ENCODE measurements around the gene DNM3.

The DNM3 gene

GRCh38 chr1:172382406-172382805 is 541.1 kb downstream of the DNM3 start:
- H3K27me3 ChIP-seq (ENCODE audit: low read length) = no peaks in the 10 kb centered on the region
- H3K36me3 ChIP-seq (ENCODE audit: low read length) = no peaks in the 10 kb centered on the region
- no peak for TF ChIP-seq EZH2phosphoT487 (conservative IDR thresholded peaks at IDR 0.05; ENCODE audit: low read length)
- no peak for TF ChIP-seq CTCF (IDR thresholded peaks at IDR 0.05; ENCODE audit: insufficient read depth, low read length, poor library complexity, severe bottlenecking)
- H3K9ac ChIP-seq (ENCODE audit: low read length) = no peak overlapping the region
- H3K27ac ChIP-seq (ENCODE audit: low read depth, low read length) = no peak overlapping the region
- no peaks in the 10 kb centered on the region for H3K79me2 ChIP-seq (ENCODE audit: insufficient read depth, low read length)
- H3K4me2 ChIP-seq (ENCODE audit: low read depth, low read length, poor library complexity, severe bottlenecking) = no peak overlapping the region
- no peaks in the 10 kb centered on the region for H3K9me3 ChIP-seq (ENCODE audit: insufficient read depth, low read length)
- H3K9me2 ChIP-seq (replicated peaks; ENCODE audit: insufficient read depth, low read length) = no peaks in the 10 kb centered on the region
- no peak overlapping the region for H3K4me3 ChIP-seq (ENCODE audit: insufficient read depth, low read length, poor library complexity, severe bottlenecking)
- peaks cover 4% of the 10 kb centered on the region; the same call in 1 of the 2 replicates for H3F3A ChIP-seq (ENCODE audit: insufficient read depth)
- H4K20me1 ChIP-seq (ENCODE audit: low read depth, low read length) = no peaks in the 10 kb centered on the region
- H2AFZ ChIP-seq (ENCODE audit: low read depth, low read length, severe bottlenecking) = peak overlapping the region; percentile 2

- Histone ChIP-seq H3K79me2 (ENCODE audit: insufficient read depth, low read length) (no peaks in the 10 kb centered on the region), H2AFZ (ENCODE audit: low read depth, low read length, severe bottlenecking) (no peak overlapping the region), H3K27ac (ENCODE audit: low read depth, low read length) (no peak overlapping the region), H3K9ac (ENCODE audit: low read length) (no peak overlapping the region), H3K36me3 (ENCODE audit: low read length) (no peaks in the 10 kb centered on the region), H3K9me2 (replicated peaks; ENCODE audit: insufficient read depth, low read length) (no peaks in the 10 kb centered on the region), H3K4me2 (ENCODE audit: low read depth, low read length, poor library complexity, severe bottlenecking) (no peak overlapping the region), H3K4me3 (ENCODE audit: insufficient read depth, low read length, poor library complexity, severe bottlenecking) (no peak overlapping the region), H3K9me3 (ENCODE audit: insufficient read depth, low read length) (no peaks in the 10 kb centered on the region), H4K20me1 (ENCODE audit: low read depth, low read length) (no peaks in the 10 kb centered on the region), H3K27me3 (ENCODE audit: low read length) (no peaks in the 10 kb centered on the region), H3F3A (ENCODE audit: insufficient read depth) (peaks cover 4% of the 10 kb centered on the region; the same call in 1 of the 2 replicates)
- TF ChIP-seq CTCF (IDR thresholded peaks at IDR 0.05; ENCODE audit: insufficient read depth, low read length, poor library complexity, severe bottlenecking) (no peak), EZH2phosphoT487 (conservative IDR thresholded peaks at IDR 0.05; ENCODE audit: low read length) (no peak)
Observed at GRCh38 chr1:172382990-172383389, 541.7 kb downstream of the DNM3 start.

- Histone ChIP-seq H3K9me2 (replicated peaks; ENCODE audit: insufficient read depth, low read length) (no peaks in the 10 kb centered on the region), H4K20me1 (ENCODE audit: low read depth, low read length) (no peaks in the 10 kb centered on the region), H2AFZ (ENCODE audit: low read depth, low read length, severe bottlenecking) (no peak overlapping the region), H3F3A (ENCODE audit: insufficient read depth) (peaks cover 4% of the 10 kb centered on the region; the same call in 1 of the 2 replicates), H3K4me3 (ENCODE audit: insufficient read depth, low read length, poor library complexity, severe bottlenecking) (no peak overlapping the region), H3K9ac (ENCODE audit: low read length) (no peak overlapping the region), H3K27me3 (ENCODE audit: low read length) (no peaks in the 10 kb centered on the region), H3K79me2 (ENCODE audit: insufficient read depth, low read length) (no peaks in the 10 kb centered on the region), H3K4me2 (ENCODE audit: low read depth, low read length, poor library complexity, severe bottlenecking) (no peak overlapping the region), H3K9me3 (ENCODE audit: insufficient read depth, low read length) (no peaks in the 10 kb centered on the region), H3K27ac (ENCODE audit: low read depth, low read length) (no peak overlapping the region), H3K36me3 (ENCODE audit: low read length) (no peaks in the 10 kb centered on the region)
- no peak for TF ChIP-seq EZH2phosphoT487 (conservative IDR thresholded peaks at IDR 0.05; ENCODE audit: low read length)
- TF ChIP-seq CTCF (IDR thresholded peaks at IDR 0.05; ENCODE audit: insufficient read depth, low read length, poor library complexity, severe bottlenecking) = no peak
Observed at GRCh38 chr1:172383536-172383935, 542.2 kb downstream of the DNM3 start.
